K562 (cell line): ENCODE results near the gene MED15. TPM values are rescaled to one million over a fixed set of nuclear protein-coding genes. Genes with fewer than 3 reads are reported as not detected.

Source experiments
- BMI1 ChIP-seq: fragments of 150-350 bp; IDR thresholded peaks from 2 replicates; pipeline ENCODE4 v1.6.1; 2014; ENCODE audit warnings: low read length
- CSDE1 ChIP-seq, 2 experiments: fragments of 450-650 bp; IDR thresholded peaks; 2 replicates each; pipeline ENCODE4 v1.6.1; 2016; ENCODE audit warnings: mild to moderate bottlenecking in 1 of 2
- FOXK1 ChIP-seq: sonication (generic); formaldehyde crosslinking; IDR thresholded peaks from 2 replicates; pipeline ENCODE4 v1.8.0; 2022; ENCODE audit warnings: missing genetic modification reagents, mild to moderate bottlenecking, borderline replicate concordance
- GTF2A2 ChIP-seq: IDR thresholded peaks from 2 replicates; pipeline ENCODE4 v1.6.1; 2016; ENCODE audit warnings: mild to moderate bottlenecking, missing genetic modification characterization, missing compliant biosample characterization
- MAFG ChIP-seq: fragments of 450-650 bp; conservative IDR thresholded peaks from 2 replicates; pipeline ENCODE4 v1.6.1; 2016; ENCODE audit warnings: missing genetic modification characterization, missing compliant biosample characterization
- MIER1 ChIP-seq: fragments of 450-650 bp; IDR thresholded peaks from 2 replicates; pipeline ENCODE4 v1.6.1; 2016; ENCODE audit warnings: antibody characterized with exemption, mild to moderate bottlenecking, low read depth
- MTA3 ChIP-seq: fragments of 450-650 bp; formaldehyde crosslinking; IDR thresholded peaks from 2 replicates; pipeline ENCODE4 v1.6.1; 2017; ENCODE audit warnings: mild to moderate bottlenecking, borderline replicate concordance
- PPARD ChIP-seq: fragments of 250-450 bp; sonication (Bioruptor Pico); IDR thresholded peaks from 2 replicates; pipeline ENCODE4 v1.8.0; 2022; ENCODE audit warnings: inconsistent platforms, mild to moderate bottlenecking, moderate library complexity
- PYGO2 ChIP-seq: fragments of 450-650 bp; IDR thresholded peaks from 2 replicates; pipeline ENCODE4 v1.6.1; 2016; ENCODE audit warnings: mild to moderate bottlenecking, missing genetic modification characterization, moderate library complexity, missing compliant biosample characterization
- RBM15 ChIP-seq: fragments of 200-400 bp; formaldehyde crosslinking; IDR thresholded peaks from 2 replicates; pipeline ENCODE4 v1.6.1; 2018; ENCODE audit warnings: mild to moderate bottlenecking, low read length, moderate library complexity; ENCODE audit not compliant: insufficient read depth
- RHOXF2B ChIP-seq: fragments of 250-450 bp; sonication (Bioruptor Pico); conservative IDR thresholded peaks from 2 replicates; pipeline ENCODE4 v1.5.1; 2021
- RNF2 ChIP-seq: sonication (generic); IDR thresholded peaks from 2 replicates; pipeline ENCODE4 v1.6.1; 2016
- SMAD2 ChIP-seq: fragments of 150-350 bp; IDR thresholded peaks from 2 replicates; pipeline ENCODE4 v1.6.1; 2014; ENCODE audit warnings: low read depth, mild to moderate bottlenecking, low read length
- SMC3 ChIP-seq: conservative IDR thresholded peaks from 2 replicates; pipeline ENCODE4 v1.6.1; 2011; ENCODE audit warnings: low read depth, low read length, improper control_type of control experiment; ENCODE audit not compliant: insufficient read depth
- TCF7 ChIP-seq: sonication (generic); IDR thresholded peaks from 2 replicates; pipeline ENCODE4 v1.6.1; 2016; ENCODE audit warnings: antibody characterized with exemption, borderline replicate concordance
- XRCC5 ChIP-seq: fragments of 200-400 bp; formaldehyde crosslinking; IDR thresholded peaks from 2 replicates; pipeline ENCODE4 v1.6.1; 2017; ENCODE audit warnings: low read depth, mild to moderate bottlenecking, low read length
- ZC3H4 ChIP-seq: sonication (generic); formaldehyde crosslinking; IDR thresholded peaks from 2 replicates; pipeline ENCODE4 v1.9.0; 2021; ENCODE audit warnings: missing genetic modification reagents, borderline replicate concordance
- ZEB2 ChIP-seq: fragments of 450-650 bp; IDR thresholded peaks from 2 replicates; pipeline ENCODE4 v1.6.1; 2016
- ZNF140 ChIP-seq: fragments of 250-450 bp; sonication (Bioruptor Pico); IDR thresholded peaks from 2 replicates; pipeline ENCODE4 v1.8.0; 2021; ENCODE audit warnings: moderate library complexity, mild to moderate bottlenecking, inconsistent platforms
- ZNF311 ChIP-seq: fragments of 250-450 bp; sonication (Bioruptor Pico); IDR thresholded peaks from 2 replicates; pipeline ENCODE4 v1.4.0; 2020; ENCODE audit warnings: mild to moderate bottlenecking, moderate library complexity
- ZNF584 ChIP-seq: fragments of 200-800 bp; sonication (Bioruptor generic); IDR thresholded peaks from 2 replicates; pipeline ENCODE4 v1.6.1; 2016; ENCODE audit warnings: low read depth, mild to moderate bottlenecking, missing genetic modification characterization, missing compliant biosample characterization
- ZZZ3 ChIP-seq: fragments of 450-650 bp; IDR thresholded peaks from 2 replicates; pipeline ENCODE4 v1.6.1; 2016; ENCODE audit warnings: antibody characterized with exemption, mild to moderate bottlenecking, moderate library complexity
- polyA plus RNA-seq, 8 experiments: library from polyadenylated mRNA; depleted of rRNA in 4 of 8; stranded (reverse) in 5 of 8; unstranded in 3 of 8; fragments of >200 nt; fragmentation: Nextera tagmentation in 2 of 8; fragmentation: Illumina TruSeq in 1 of 8; extraction: Ambion mirVana in 2 of 8; extraction: Trizol in 1 of 8; gene quantifications; 2 replicates each; pipeline versions ENCODE4 v1.2.1 to v1.2.3, GENCODE V29; 2011 to 2014; ENCODE audit warnings: inconsistent platforms in 1 of 8, missing spikeins in 1 of 8
- total RNA-seq, 7 experiments: library from RNA; depleted of rRNA in 6 of 7; stranded (reverse); fragments of >200 nt in 6 of 7; fragmentation: Illumina TruSeq in 2 of 7; extraction: Trizol in 2 of 7; gene quantifications; 2 replicates each; pipeline versions ENCODE4 v1.2.1 to v1.2.3, GENCODE V29; 2011 to 2021; ENCODE audit warnings: low replicate concordance in 1 of 7
- TF ChIP-seq, protein P1 (sequence below): fragments of 250-450 bp; sonication (Bioruptor Pico); IDR thresholded peaks from 2 replicates; pipeline ENCODE4 v1.8.0; 2022; ENCODE audit warnings: moderate library complexity, mild to moderate bottlenecking, inconsistent platforms
- TF ChIP-seq, protein P2 (sequence below): sonication (generic); formaldehyde crosslinking; IDR thresholded peaks from 2 replicates; pipeline ENCODE4 v1.8.0; 2022; ENCODE audit warnings: missing genetic modification reagents, mild to moderate bottlenecking, moderate library complexity, borderline replicate concordance
- TF ChIP-seq, protein P3 (sequence below): sonication (generic); formaldehyde crosslinking; IDR thresholded peaks from 2 replicates; pipeline ENCODE4 v1.8.1; 2022; ENCODE audit warnings: missing genetic modification reagents
- TF ChIP-seq, protein P4 (sequence below): sonication (generic); formaldehyde crosslinking; IDR thresholded peaks from 2 replicates; pipeline ENCODE4 v1.8.1; 2023; ENCODE audit warnings: mild to moderate bottlenecking, missing genetic modification reagents

MED15 gene
- total and polyA plus RNA-seq, 9 of the 15 experiments (the other 6 are each of a cell fraction or from before 2014, with no cell fraction given): 4.0 to 271 (median 60.1) TPM

DNA sequence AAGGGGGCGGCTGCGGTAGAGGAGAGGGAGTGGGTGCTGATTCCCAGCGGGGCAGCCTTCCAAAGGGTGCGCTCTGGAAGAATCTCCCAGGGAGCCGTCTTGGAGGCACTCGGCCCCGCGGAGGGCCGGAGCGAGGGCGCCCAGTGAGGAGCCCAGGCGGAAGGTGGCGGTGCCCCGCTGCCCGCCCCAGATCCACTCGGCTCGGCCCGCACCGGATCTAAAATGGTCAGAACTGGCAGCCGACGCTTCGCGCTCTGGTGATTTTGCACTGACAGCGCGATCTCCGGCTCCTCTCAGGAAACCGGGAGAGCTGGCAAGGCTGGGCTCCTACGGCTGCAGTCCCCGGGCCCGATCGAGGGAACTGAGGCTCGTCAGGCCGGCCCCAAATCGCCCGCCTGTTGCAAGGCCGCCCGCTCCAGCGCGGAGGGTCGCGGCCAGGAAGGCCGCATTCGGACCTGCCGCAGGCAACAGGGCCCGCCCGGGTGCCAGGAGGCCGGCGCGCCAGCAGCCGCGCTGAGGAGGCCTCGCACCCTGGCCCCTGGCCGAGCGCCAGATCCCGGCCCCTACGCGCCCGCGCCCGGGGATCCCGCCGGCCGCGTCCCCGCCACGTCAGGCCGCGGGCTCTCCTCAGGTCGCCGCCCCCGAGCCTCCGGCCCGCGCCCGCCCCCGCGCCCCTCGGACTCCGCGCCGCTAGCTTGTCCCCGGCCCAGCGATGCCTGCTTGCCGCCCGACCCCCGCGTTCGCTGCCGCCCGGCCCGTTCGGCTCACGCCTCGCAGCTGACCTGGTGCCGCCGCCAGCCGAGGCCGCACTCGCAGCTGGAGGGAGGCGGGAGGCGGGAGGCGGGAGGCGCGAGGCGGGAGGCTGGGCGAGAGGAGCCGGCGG lies 12.2 kb upstream of the MED15 start, which contains the start of gene KLHL22 (continued):
- TF ChIP-seq ZC3H4 (CRISPR knock-in tag) (no peak), FOXK1 (CRISPR knock-in tag) (no peak), BMI1 (no peak), PYGO2 (tag) (no peak), RNF2 (no peak), SMAD2 (no peak), ZNF584 (CRISPR knock-in tag) (no peak), MAFG (no peak), MIER1 (no peak), ZNF311 (CRISPR knock-in tag) (no peak), TCF7 (no peak), CSDE1 (IDR thresholded peaks at IDR 0.05) (no peak), ZEB2 (no peak), ZNF140 (CRISPR knock-in tag) (no peak), XRCC5 (no peak), SMC3 (no peak), RBM15 (no peak), GTF2A2 (peak; percentile 59), PPARD (CRISPR knock-in tag) (no peak), MTA3 (no peak), RHOXF2B (CRISPR knock-in tag) (peak; percentile 91), ZZZ3 (no peak)
- TF ChIP-seq, protein P1, sequence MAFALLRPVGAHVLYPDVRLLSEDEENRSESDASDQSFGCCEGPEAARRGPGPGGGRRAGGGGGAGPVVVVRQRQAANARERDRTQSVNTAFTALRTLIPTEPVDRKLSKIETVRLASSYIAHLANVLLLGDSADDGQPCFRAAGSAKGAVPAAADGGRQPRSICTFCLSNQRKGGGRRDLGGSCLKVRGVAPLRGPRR (CRISPR knock-in tag): no peak
- TF ChIP-seq, protein P2, sequence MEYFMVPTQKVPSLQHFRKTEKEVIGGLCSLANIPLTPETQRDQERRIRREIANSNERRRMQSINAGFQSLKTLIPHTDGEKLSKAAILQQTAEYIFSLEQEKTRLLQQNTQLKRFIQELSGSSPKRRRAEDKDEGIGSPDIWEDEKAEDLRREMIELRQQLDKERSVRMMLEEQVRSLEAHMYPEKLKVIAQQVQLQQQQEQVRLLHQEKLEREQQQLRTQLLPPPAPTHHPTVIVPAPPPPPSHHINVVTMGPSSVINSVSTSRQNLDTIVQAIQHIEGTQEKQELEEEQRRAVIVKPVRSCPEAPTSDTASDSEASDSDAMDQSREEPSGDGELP (CRISPR knock-in tag): no peak
- TF ChIP-seq, protein P3, sequence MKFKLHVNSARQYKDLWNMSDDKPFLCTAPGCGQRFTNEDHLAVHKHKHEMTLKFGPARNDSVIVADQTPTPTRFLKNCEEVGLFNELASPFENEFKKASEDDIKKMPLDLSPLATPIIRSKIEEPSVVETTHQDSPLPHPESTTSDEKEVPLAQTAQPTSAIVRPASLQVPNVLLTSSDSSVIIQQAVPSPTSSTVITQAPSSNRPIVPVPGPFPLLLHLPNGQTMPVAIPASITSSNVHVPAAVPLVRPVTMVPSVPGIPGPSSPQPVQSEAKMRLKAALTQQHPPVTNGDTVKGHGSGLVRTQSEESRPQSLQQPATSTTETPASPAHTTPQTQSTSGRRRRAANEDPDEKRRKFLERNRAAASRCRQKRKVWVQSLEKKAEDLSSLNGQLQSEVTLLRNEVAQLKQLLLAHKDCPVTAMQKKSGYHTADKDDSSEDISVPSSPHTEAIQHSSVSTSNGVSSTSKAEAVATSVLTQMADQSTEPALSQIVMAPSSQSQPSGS (CRISPR knock-in tag): no peak
- TF ChIP-seq, protein P4, sequence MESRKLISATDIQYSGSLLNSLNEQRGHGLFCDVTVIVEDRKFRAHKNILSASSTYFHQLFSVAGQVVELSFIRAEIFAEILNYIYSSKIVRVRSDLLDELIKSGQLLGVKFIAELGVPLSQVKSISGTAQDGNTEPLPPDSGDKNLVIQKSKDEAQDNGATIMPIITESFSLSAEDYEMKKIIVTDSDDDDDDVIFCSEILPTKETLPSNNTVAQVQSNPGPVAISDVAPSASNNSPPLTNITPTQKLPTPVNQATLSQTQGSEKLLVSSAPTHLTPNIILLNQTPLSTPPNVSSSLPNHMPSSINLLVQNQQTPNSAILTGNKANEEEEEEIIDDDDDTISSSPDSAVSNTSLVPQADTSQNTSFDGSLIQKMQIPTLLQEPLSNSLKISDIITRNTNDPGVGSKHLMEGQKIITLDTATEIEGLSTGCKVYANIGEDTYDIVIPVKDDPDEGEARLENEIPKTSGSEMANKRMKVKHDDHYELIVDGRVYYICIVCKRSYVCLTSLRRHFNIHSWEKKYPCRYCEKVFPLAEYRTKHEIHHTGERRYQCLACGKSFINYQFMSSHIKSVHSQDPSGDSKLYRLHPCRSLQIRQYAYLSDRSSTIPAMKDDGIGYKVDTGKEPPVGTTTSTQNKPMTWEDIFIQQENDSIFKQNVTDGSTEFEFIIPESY (CRISPR knock-in tag): no peak
